HG02763 (cell line): ENCODE data around the gene CHAT.

Experiments
- ATAC-seq: cut with Tn5 transposase; IDR thresholded peaks from one replicate; pipeline ENCODE4 v1.9.1; 2021; ENCODE audit warnings: mild to moderate bottlenecking, moderate library complexity; ENCODE audit not compliant: unreplicated experiment

CHAT gene

DNA sequence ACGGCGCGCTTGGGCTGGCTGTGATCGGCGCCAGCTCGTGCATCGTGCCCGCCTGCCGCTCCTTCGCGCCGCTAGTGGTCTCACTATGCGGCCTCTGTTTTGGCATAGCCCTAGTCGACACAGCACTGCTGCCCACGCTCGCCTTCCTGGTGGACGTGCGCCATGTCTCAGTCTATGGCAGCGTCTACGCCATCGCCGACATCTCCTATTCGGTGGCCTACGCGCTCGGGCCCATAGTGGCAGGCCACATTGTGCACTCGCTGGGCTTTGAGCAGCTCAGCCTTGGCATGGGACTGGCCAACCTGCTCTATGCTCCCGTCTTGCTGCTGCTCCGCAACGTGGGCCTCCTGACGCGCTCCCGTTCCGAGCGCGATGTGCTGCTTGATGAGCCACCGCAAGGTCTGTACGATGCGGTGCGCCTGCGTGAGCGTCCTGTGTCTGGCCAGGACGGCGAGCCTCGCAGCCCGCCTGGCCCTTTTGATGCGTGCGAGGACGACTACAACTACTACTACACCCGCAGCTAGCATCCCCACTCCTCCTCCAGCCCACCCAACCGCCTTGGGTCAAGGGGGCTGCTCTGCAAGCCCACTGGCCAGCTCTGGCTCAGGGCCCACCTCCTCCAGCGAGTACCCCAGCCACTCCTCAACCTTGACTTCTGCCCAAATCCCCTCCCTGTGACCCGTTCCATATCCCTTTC, 1.9 kb upstream of the CHAT start:
- ATAC-seq = no peak

DNA sequence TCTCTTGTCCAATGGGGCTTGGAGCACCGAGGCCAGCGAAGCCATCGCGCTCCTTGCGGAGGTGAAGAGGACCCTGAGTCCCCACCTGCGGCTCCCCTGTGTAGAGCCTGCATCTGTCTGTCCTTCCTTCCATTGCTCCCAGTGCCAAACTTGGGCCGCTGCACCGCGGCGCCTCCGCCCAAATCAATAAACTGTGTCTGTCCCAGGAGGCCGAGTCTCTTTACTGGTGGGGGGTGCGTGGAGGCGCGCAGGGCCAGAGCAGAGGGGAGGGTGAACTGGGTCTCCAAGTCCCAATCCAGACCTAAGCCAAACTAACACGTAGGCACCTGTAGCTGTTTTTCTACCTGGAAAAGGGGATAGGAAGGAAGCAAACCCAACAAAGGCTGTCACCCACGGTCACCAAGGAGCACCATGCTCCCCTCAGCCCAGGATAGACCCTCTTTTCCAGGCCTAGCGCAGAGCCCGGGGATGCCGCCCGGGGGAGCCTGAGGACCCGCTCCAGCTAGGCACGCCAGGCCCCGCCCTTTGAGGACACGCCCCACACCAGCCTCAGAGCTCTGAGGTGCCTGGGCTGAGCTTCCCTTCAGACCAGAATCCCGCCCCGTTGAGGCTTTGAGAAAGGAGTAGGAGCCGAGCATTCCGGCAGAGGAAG, 1.2 kb upstream of the CHAT start:
- ATAC-seq = no peak

DNA sequence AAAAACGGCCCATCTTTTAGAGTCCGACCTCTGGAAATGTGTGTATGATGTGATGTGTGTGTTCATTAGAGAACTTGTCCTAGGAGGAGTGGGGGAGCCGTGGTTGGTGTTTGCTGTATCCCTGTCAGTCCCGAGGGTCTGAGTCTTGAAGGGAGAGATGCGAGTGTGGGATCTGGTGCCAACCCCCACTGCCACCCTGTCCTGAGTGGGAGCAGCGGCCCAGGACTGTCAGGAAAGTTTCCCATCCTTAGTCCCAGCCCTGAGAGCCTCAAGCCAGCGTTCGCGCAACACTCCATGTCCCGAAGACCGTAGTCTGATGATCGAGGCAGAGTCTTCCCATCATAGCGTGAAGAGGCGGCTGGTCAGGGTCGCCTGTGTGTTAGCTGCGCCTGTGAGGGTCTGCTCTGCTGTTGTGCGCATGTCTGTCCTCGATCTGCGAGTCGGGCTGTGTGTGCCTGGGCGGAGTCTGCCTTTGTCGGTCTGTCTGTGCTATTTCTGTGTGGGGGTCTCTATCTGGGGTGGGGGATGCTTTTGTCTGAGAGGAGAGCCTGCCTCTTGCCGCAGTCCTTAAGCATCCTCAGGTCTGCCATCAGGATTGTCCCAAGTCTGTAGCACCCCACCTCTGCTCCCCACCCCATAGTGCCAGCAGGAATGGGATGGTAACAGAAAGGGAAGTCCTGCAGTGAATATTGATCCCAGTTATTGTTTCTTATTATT, 514 bp upstream of the CHAT start:
- ATAC-seq = no peak

DNA sequence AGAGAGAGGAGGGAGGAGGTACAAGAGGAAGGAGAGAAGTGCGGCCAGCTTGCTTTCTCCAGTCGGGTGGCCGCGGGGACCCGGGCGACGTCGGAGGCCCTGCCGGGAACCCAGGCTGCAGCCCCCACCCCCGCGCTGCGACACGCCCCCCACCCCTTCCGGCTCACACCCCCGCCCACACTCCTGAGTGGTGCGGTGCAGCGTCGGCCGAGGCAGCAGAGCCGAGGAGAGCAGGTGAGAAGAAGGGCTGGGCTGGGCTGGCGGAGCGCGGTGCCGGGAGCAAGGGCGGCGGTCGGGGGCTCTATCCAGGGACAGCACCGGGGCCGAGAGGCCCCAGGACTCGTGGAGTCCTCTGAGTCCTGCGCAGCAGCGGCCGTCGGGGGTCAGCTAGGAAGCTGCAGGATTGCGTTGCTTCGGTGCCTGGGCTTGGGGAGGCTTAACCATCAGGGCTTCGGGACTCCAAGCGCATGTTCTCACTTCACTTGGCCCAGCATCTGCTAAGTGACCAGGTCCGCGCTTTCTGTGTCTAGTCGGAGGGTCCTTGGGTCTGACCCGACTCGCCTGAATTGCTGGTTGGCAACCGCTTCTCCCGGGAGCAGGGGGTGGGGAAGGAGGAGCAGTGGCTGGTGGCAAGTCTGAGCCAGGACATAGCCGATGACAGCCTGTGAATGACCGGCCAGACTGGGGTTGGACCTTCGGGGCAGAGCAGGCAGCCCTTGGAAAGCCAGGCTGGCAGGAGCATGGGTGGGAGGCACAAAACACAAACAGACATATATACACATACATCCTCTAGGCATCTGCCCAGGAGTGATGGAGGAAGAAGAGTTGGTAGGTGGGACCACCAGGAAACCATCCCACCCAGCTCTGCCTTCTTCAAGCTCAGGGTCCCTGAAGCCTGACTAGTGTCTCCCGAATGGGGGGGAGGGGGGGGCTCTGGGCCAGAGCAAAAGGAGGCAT, 683 bp downstream of the CHAT start:
- ATAC-seq = no peak

DNA sequence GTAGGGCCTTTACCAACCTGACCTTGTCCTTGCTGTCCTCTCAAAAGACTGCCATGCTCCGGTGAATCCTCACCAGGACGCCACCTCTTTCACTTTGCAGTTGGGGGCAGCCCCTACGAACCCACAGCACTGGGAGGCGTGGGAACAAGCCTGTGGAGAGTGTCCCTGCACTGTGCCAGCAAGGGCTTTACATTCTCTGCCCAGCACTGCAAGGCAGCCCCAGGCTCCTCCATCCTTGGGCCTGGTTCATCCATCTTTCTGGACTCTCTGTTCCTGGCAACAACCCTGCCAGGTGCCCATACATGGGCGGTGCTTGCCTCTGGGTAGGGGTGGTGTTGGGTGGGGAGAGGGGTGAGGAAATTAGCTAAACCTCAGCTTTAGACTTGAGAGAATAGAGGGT, 1.4 kb downstream of the CHAT start:
- no peak for ATAC-seq

DNA sequence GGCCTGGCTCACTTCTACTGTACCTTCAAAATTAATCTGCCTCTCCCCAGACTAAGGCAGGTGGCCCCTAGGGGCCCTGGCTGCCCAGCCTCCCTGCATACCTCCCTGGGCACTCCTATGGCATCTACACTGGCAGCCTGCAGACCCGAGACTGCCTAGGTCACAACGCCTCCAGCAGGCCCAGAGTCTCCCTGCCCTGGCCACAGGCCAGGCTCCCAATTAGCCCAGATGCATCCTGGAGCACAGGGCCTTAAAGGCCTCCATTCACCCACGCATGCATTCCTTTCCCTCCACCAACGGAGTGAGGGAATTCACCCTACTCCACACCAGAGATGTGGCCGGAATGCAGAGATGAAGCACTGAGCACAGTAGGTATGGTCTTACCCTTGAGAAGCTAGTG, 1.9 kb downstream of the CHAT start:
- ATAC-seq = no peak

DNA sequence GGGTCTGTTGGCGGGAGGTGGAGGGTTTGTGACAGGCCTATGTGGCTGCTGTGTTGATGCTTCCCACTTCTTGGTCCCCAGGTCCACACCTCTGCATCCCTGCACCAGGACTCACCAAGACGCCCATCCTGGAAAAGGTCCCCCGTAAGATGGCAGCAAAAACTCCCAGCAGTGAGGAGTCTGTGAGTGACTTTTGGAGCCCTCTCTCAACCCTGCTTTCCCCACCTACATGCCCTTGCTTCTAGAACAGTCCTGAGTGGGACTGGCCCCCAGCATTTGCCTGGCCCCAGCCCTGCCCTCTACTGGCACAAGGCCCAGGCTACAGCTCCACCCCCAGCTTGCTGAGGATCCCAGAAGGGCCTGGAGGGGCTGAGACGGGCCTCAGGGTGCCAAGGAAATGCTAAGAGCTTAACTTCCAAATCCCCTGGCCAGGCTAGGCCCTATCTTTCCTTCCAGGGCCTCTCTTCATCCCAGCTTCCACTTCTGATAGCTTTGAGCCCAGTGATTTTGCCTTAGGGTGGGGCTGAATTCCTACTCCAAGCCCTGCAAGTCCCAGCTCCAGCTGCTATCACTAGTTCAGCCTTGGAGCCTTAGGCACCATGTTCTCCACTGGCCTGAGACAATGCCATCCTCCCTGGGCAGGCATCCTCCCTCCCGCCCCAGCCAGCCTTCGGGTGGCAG, 2.7 kb downstream of the CHAT start:
- ATAC-seq = no peak

DNA sequence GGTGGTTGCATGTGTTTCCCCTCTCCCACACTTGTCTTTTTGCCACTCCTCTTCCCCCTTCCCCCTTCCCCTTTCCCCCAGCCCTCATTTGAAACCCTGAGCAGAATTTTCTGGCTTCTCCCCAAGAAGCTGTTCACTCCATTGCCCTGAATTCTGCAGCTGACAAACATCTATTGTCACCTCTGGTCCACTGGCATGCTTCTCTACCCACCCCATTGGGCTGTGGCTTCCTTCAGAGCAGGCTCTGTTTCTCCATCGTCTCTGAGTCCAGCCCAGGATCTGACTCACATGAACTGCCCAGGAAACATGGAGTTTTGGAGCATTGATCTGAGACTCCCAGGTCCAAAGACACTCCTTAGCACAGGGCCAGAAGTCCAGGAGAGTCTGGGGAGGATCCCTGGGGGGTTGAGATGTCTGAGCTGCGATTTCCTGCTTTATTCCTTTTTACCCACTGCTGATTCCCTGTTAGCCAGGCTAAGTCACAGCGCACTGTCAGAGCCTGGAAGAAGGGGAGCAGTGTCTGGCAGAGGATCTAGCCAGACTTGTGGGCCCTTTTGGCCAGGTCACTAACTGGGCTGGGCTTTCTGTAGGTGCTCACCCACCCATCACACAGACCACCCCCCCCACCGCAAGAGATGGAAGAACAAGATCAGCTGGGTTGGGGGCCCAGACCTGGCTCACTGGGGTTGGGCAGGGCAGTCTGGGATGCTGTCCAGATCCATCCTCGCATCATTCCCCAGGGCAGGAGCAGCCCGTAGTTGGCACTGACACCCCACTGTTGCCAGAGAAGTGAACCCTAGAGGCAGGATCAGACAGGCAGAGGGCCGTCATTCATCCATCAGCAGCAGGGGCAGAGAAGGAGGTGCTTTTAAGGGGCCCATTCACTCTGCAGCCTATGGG, 3.5 kb downstream of the CHAT start:
- ATAC-seq = no peak

DNA sequence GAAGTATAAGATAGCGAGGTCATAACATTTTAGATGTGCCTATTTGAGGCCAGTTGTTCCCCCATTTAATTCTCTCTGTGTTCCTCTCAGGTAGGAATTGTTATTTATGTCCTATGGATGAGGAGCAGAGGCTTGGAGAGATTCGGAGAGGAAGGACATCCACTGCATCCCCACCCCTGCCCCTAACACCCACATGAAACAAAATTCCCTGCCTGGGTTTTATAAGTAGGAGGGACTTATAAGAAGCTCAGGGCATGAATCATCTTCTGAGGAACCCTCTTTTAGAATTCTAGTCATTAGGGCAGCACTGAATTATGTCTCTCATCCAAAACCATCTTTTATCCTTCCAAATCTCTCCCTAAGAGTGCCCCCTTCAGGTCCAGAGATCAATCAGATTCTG, 5.0 kb downstream of the CHAT start:
- ATAC-seq = no peak

DNA sequence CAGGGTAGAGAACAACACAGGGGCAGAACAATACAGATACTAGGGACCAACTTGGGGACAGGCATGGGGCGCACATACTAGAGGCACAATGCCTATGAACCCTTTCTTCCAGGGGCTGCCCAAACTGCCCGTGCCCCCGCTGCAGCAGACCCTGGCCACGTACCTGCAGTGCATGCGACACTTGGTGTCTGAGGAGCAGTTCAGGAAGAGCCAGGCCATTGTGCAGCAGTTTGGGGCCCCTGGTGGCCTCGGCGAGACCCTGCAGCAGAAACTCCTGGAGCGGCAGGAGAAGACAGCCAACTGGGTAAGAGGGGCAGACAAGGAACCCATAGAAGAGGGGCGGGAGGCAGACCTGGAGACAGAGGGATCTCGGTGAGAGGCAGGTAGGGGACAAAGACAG, 5.8 kb downstream of the CHAT start:
- ATAC-seq = no peak

DNA sequence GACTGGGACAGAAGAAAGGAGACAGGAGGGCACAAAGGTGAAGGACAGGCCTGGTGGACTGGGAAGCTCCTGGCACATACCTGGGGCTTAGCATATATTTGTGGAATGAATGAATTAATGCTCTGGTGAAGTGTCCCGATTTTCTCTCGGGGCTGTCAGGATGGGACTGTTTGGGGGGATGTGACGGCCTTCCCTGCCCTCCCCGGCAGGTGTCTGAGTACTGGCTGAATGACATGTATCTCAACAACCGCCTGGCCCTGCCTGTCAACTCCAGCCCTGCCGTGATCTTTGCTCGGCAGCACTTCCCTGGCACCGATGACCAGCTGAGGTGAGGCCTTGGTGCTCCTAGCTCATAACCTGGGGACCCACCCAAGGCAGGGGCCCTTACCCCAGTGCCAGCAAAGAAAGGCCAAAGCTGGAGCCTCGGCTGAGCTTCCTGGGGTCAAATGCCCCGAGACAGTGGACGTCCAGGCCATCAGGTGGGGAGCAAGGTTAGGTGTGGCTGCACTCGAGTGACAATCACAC, 6.5 kb downstream of the CHAT start:
- no peak for ATAC-seq

DNA sequence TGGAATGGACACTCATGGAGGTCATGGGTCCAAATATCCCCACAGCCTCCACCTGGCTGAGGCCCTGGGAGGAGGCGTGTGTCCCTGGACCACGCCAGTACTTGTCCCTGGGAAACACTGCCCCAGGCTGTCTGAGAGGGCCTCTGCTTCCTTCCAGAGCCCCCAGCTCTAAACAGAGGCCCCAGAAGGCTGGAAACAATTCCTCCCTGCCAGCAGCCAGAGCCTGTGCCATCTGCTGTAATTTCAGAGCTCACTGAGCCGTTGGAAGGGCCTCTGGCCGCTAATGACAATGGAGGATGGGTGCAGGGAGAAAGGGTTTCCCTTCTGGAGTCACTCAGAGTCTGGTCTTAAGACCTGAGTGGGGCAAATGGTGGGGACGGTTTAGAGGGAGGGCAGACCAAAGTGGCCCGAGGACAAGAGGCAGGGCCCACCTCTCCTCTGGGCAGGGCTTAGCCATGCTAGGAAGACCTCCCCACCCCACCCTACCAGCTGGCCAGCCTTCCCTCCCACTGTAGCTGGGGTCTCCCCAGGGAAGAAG, 7.1 kb downstream of the CHAT start:
- no peak for ATAC-seq

DNA sequence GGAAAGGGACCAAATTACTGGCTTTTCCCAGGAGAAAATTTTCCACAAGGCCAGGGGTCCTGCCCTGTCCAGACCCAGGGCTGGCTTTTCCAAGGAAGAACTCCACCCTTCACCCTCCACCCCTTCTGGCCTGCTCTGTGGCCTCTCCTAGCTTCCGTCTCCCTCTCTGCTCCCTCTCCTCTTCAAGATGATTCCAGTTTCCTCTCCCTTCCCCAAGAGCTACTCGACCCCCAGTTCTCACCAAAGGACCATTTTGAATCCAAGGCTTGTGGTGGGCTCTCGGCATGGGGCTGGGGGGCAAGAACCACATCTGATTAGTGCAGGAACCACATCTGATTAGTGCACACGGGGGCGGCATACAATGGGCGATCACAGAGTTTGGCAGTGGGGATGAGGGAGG, 7.7 kb downstream of the CHAT start:
- ATAC-seq = no peak

DNA sequence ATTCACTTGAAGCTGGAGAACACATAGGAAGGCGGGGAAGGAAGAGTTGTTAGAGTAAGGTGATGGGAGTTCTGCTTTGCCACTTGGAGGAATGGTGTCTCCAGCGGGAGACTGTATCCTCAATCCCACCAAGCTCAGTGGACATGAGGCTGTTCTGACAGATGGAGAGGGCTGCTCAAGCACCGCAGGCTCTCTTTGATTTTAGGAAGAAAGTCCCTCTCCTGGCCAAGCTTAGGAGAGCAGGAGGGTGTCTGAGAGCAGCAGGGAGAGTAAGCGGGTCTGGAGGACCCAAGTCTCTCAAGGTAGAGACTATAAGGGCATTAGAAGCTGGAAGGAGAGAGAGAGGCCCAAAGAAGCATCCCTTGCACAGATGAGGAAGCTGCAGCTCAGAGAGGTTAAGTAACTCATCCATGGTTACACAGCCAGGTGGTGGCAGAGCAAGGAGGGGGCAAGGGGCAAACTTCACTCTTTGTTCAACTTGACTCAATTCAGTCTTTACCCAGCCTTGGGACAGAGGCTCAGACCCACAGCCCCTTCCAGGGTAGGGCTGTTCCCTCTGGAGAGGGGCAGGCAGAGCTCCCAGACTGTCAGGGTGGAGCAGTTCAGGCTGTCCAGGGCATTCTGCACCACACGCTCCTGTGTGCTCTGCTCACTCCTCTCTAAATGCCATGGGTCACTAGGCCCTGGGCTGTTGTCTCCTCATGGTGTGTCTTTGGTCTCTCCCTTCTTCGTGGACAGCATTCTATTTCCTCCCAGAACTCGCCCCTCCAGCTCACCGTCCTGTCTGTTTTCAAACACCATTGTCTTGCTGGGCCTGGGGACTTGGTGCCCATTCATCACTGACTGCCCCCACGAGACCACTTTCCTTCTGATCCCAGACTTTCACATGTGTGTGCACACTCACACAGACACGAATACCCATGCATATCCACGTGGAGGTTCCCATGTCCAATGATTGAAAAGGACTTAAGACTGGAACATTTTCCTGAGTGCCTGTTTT, 8.9 kb downstream of the CHAT start:
- ATAC-seq = no peak

DNA sequence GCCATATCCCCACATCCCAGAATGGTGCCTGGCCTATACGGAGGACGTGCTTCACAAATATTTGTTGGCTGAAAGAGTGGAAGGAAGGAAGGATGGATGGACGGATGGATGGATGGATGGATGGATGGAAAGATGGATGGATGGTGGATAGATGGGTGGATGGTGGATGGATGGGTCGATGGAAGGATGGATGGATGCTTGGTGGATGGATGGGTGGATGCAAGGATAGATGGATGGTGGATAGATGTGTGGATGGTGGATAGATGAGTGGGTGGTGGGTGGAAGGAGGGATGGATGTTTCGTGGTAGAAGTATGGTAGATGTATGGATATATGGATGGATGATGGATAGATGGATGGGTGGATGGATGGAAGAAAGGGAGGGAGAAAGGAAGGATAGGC, 10.8 kb downstream of the CHAT start:
- ATAC-seq = no peak

DNA sequence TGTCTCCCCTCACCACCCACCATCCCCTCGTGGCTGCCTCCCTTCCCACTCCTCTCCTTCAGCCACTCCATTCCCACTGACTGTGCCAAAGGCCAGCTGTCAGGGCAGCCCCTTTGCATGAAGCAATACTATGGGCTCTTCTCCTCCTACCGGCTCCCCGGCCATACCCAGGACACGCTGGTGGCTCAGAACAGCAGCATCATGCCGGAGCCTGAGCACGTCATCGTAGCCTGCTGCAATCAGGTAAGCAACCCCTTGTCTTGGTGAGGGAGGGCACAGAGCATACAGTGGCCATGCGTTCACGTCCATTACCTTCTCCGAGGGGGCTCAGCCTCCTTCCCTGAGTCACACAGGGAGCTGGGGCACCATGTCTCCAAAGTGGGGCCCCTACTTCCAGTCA, 11.6 kb downstream of the CHAT start:
- ATAC-seq = no peak

DNA sequence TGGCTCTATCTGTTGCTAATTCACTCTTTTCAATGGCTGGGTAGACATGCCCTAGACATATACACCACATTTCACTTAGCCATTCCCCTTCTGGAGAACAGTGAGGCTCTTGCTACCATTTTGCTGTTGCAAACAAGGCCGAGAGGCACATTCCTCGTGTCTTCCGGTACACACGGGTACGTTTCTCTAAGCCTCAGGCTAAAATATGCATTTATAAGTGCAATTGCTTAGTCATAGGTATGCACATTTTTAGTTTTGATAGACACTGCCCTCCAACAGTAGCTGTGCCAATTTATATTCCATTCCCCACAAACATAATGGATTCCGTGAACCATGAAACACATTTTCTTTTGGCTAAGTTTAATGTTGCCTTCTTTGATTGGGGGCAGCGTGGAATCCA, 13.2 kb downstream of the CHAT start:
- ATAC-seq = no peak
